HEK293T (cell line): Measurements from ENCODE around the gene CCDC88C.

Experiments used
- NFRKB ChIP-seq: fragments of 450-650 bp; IDR thresholded peaks from 2 replicates; pipeline ENCODE4 v1.6.1; 2016; ENCODE audit warnings: mild to moderate bottlenecking, moderate library complexity
- SP1 ChIP-seq: fragments of 450-650 bp; IDR thresholded peaks from 2 replicates; pipeline ENCODE4 v1.6.1; 2017

GRCh38 chr14:91354979-91355685 is 62.5 kb downstream of the CCDC88C start:
- TF ChIP-seq SP1 (no peak), NFRKB (no peak)
